ENCODE measurements around the gene FOXRED2.
"Not testable (repeated sequence)": the region's sequence is repeated elsewhere in the genome, so short reads cannot be mapped to it uniquely, and the experiment has no call there.

FOXRED2 gene

DNA sequence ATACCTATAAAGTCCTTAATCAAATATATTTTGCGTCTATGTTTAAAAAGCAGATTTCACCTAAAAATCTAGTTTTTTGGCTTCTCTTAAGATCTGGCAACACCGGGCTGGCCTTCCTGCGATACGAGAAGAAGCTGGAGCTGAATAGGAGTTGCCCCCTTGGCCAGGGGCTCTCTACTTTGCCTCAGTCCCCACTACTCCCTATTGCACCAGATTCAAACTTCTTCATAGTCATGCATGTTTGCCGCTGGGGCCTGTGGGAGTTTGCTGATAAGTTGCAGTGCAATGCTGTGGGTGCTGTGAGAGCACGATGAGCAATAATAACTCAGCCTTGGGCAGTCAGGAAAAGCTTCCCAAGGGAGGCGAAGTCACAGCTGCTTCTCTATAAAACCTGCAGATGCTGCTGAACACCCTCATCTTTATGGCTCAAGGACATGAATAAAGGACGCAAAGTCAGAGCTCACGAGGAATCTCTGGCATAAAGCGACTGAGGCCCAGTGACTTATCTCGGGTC, 37.3 kb upstream of the FOXRED2 start:
- TF ChIP-seq PAX5 (IDR thresholded peaks at IDR 0.05; ENCODE audit: insufficient read depth, low read length, severe bottlenecking) (no peak), POU2F2 (IDR thresholded peaks at IDR 0.05; ENCODE audit: low read depth, low read length) (no peak), SPI1 (IDR thresholded peaks at IDR 0.05; ENCODE audit: low read depth, low read length) (no peak), POLR2A (IDR thresholded peaks at IDR 0.05; ENCODE audit: low read depth, low read length) (no peak), POLR2AphosphoS5 (IDR thresholded peaks at IDR 0.05; ENCODE audit: low read depth, low read length) (no peak), TAF1 (IDR thresholded peaks at IDR 0.05; ENCODE audit: low read depth, low read length) (no peak)
- DNase-seq (ENCODE audit: insufficient read length, low spot score) (no peak), FAIRE-seq (no peak)

DNA sequence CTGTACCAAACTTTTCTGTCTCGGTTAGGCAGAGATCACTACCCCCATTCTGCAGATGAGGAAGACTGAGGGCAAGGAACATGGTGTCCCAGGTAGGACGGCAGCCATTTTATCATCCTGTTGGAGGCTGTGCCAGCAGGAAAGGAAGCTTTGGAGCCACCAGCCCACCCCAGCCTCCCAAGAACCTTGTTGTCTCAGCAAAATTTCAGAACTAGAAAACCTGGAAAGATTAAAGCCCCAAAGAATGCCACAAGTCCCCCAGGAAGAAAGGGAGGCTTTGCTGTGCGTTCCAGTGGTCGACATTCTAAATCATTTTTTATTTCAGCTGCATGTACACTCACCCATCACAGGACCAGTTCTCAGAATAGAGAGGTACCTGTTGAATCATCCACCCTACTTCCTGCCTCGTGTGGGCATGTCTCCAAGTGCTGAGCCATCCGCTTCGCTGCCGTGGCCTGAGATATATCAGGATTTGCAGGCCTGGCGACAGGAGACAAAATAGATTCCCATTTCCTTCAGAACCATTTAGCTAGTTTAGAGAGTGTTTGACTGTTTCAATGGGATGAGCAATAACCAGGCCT, 35.1 kb upstream of the FOXRED2 start:
- TF ChIP-seq POLR2AphosphoS5 (IDR thresholded peaks at IDR 0.05; ENCODE audit: low read depth, low read length) (no peak), POU2F2 (IDR thresholded peaks at IDR 0.05; ENCODE audit: low read depth, low read length) (no peak), PAX5 (IDR thresholded peaks at IDR 0.05; ENCODE audit: insufficient read depth, low read length, severe bottlenecking) (no peak), TAF1 (IDR thresholded peaks at IDR 0.05; ENCODE audit: low read depth, low read length) (no peak), POLR2A (IDR thresholded peaks at IDR 0.05; ENCODE audit: low read depth, low read length) (no peak), SPI1 (IDR thresholded peaks at IDR 0.05; ENCODE audit: low read depth, low read length) (no peak)
- FAIRE-seq, result no peak
- no peak for DNase-seq (ENCODE audit: insufficient read length, low spot score)

DNA sequence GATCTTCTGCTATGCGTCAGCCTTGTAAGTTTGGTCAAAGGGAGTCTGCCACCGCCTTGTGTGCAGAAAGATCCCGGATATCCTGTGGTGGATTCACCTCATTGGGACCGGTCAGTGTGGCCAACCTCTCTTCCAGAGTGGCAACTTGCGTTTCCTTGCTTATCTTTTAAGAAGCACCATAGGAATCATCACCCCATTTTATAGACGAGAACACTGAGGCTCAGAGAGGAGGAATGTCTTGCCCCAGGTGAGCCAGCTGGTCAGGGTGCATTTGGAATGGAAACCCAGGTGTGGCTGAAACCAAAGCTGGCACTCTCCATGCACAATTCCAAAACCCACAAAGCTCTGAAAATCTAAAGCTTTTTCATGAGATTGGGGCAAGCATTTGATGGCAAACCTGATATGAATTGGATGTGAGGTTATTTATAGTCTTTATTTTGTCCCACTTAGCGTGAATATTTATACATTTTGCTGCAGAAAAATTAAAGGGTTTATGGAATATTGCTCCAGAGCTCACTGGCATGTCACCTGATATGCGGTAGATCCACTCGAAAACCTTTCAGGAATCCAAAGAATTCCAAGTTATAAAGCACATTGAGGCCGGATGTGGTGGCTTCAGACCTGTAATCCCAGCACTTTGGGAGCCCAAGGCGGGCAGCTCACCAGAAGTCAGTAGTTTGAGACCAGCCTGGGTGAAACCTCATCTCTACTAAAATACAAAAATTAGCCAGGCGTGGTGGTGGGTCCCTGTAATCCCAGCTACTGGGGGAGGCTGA, 34.2 kb upstream of the FOXRED2 start:
- no peak for FAIRE-seq

DNA sequence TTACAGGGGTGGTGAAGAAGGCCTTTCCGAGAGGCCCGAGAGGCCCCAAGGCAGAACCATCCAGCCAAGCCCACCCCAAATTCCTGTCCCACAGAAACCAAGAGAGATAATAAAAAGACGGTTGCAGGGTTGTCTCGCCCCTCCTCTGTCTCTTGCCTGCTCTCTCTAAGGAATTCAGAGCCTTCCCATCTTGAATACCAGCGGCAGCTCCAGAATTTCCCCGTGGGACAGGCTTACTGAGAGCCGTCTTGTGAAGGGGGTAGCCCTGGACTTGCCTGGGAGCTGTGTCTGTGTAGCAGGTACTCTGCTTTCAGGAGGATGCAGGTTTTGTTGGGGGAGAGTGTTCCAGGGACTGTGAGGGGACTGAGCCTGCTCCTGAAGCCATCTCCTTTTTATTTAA, 31.7 kb upstream of the FOXRED2 start:
- FAIRE-seq (no peak), DNase-seq (ENCODE audit: insufficient read length, low spot score) (no peak)
- TF ChIP-seq SPI1 (IDR thresholded peaks at IDR 0.05; ENCODE audit: low read depth, low read length) (no peak), PAX5 (IDR thresholded peaks at IDR 0.05; ENCODE audit: insufficient read depth, low read length, severe bottlenecking) (no peak), POU2F2 (IDR thresholded peaks at IDR 0.05; ENCODE audit: low read depth, low read length) (no peak), POLR2AphosphoS5 (IDR thresholded peaks at IDR 0.05; ENCODE audit: low read depth, low read length) (no peak), POLR2A (IDR thresholded peaks at IDR 0.05; ENCODE audit: low read depth, low read length) (no peak), TAF1 (IDR thresholded peaks at IDR 0.05; ENCODE audit: low read depth, low read length) (no peak)

More for the DNA sequence above, 34.2 kb upstream of the FOXRED2 start:
- DNase-seq (ENCODE audit: insufficient read length, low spot score), result no peak
- TF ChIP-seq PAX5 (IDR thresholded peaks at IDR 0.05; ENCODE audit: insufficient read depth, low read length, severe bottlenecking) (no peak), SPI1 (IDR thresholded peaks at IDR 0.05; ENCODE audit: low read depth, low read length) (no peak), TAF1 (IDR thresholded peaks at IDR 0.05; ENCODE audit: low read depth, low read length) (no peak), POLR2AphosphoS5 (IDR thresholded peaks at IDR 0.05; ENCODE audit: low read depth, low read length) (no peak), POLR2A (IDR thresholded peaks at IDR 0.05; ENCODE audit: low read depth, low read length) (no peak), POU2F2 (IDR thresholded peaks at IDR 0.05; ENCODE audit: low read depth, low read length) (no peak)

DNA sequence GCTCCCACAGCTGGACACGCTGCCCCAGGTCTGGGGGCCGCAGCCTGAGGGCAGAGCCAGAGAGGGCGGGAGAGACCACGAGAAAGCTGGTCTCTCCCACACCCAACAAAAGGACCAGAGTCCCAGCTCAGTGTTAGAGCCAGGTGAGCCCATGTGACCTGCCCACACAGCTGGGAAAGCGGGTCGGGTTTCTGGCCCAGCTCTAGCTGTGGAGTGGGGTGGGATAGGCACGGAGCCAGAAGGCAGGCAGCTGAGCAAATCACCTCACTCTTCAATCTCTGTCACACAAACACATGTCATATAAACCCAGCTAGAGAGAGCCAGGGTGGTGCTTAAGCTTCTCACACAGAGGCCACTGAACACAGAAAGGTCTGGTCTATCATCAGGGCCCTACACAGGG, 29.9 kb upstream of the FOXRED2 start:
- TF ChIP-seq POLR2AphosphoS5 (IDR thresholded peaks at IDR 0.05; ENCODE audit: low read depth, low read length), result no peak
- TF ChIP-seq PAX5 (IDR thresholded peaks at IDR 0.05; ENCODE audit: insufficient read depth, low read length, severe bottlenecking), result no peak
- TF ChIP-seq POU2F2 (IDR thresholded peaks at IDR 0.05; ENCODE audit: low read depth, low read length), result no peak
- TF ChIP-seq POLR2A (IDR thresholded peaks at IDR 0.05; ENCODE audit: low read depth, low read length), result no peak
- no peak for TF ChIP-seq TAF1 (IDR thresholded peaks at IDR 0.05; ENCODE audit: low read depth, low read length)
- no peak for TF ChIP-seq SPI1 (IDR thresholded peaks at IDR 0.05; ENCODE audit: low read depth, low read length)
- FAIRE-seq (no peak), DNase-seq (ENCODE audit: insufficient read length, low spot score) (no peak)

DNA sequence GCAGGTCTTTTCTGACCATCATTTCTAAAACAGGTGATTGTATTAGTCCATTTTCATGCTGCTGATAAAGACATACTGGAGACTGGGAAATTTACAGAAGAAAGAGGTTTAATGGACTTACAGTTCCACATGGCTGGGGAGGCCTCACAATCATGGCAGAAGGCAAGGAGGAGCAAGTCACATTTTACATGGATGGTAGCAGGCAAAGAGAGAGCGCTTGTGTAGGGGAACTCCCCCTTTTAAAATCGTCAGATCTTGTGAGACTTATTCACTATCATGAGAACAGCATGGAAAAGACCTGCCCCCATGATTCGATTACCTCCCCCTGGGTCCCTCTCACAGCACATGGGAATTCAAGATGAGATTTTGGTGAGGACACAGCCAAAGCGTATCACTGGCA, 26.5 kb upstream of the FOXRED2 start:
- not testable (repeated sequence) for FAIRE-seq; DNase-seq (ENCODE audit: insufficient read length, low spot score)

DNA sequence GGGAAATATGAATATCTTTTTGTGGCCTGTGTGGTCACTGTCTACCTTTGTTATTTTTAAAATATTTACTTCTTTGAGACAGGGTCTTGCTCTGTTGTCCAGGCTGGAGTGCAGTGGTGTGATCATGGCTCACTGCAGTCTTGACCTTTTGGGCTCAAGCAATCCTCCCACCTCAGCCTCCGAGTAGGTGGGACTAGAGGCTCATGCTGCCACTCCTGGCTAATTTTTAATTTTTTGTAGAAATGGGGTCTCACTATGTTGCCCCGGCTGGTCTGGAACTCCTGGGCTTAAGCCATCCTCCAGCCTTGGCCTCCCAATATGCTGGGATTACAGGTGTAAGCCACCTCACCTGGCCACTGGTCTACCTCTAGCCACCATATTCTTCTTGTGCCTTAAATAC, 25.6 kb upstream of the FOXRED2 start:
- FAIRE-seq (no peak), DNase-seq (ENCODE audit: insufficient read length, low spot score) (no peak)
- TF ChIP-seq PAX5 (IDR thresholded peaks at IDR 0.05; ENCODE audit: insufficient read depth, low read length, severe bottlenecking) (no peak), POLR2AphosphoS5 (IDR thresholded peaks at IDR 0.05; ENCODE audit: low read depth, low read length) (no peak), SPI1 (IDR thresholded peaks at IDR 0.05; ENCODE audit: low read depth, low read length) (no peak), POLR2A (IDR thresholded peaks at IDR 0.05; ENCODE audit: low read depth, low read length) (no peak), POU2F2 (IDR thresholded peaks at IDR 0.05; ENCODE audit: low read depth, low read length) (no peak), TAF1 (IDR thresholded peaks at IDR 0.05; ENCODE audit: low read depth, low read length) (no peak)

DNA sequence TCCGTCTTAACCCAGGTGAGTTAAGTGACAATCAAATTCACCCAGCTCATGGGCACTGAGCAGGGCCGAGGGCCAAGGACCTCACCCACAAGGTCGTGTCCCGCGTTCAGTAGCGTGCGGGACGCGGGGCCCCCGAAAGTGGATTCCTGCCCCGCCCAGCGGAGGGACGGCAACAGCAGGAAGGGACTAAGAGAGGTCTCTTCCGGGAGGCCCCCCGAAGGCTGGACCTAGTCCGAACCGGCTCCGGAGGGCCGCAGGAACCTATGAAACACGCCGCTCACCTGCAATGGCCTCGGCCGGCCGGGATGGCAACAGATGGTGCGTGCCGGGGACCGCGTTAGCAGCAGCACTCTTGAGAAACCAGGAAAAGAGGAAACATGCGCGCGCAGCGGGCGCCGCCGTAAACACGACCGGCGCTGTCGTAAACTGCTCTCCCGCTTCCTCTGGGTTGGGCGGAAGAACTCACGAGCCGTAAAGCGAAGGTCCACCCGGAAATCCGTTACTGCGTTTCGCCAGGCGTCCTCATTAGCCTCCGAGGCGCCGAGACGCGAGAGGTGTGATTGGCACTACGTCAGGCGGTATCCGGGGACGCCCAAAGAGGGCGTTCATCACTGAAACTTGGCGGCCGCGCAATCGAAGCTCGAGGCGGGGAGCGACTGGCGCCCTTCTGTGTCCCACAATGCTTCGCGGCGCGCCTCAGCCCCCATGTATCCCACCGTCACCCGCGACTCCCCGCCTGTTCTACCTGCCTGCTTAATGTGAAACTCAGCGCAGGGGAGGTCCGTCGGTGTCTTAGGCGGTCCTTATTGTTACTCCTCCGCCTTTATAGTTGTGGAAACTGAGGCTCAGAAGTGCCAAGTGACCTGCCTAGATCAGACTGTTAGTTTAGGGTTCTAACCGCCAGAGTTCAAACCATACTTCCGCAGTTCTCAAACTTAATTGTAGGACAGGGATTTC, 22.2 kb upstream of the FOXRED2 start, which contains the start of gene EIF3D:
Gene EIF3D, minus strand, starts transcription at position 372 of the 957 bp plus-strand sequence. CDS start 3,045 bp downstream, outside the sequence.
- DNase-seq (ENCODE audit: insufficient read length, low spot score) (peak; percentile 82), FAIRE-seq (peak; percentile 99)
- TF ChIP-seq SPI1 (IDR thresholded peaks at IDR 0.05; ENCODE audit: low read depth, low read length), result peak; percentile 74
- no peak for TF ChIP-seq PAX5 (IDR thresholded peaks at IDR 0.05; ENCODE audit: insufficient read depth, low read length, severe bottlenecking)
- peak; percentile 97 for TF ChIP-seq POLR2AphosphoS5 (IDR thresholded peaks at IDR 0.05; ENCODE audit: low read depth, low read length)
- peak; percentile 98 for TF ChIP-seq TAF1 (IDR thresholded peaks at IDR 0.05; ENCODE audit: low read depth, low read length)
- peak; percentile 82 for TF ChIP-seq POU2F2 (IDR thresholded peaks at IDR 0.05; ENCODE audit: low read depth, low read length)
- peak; percentile 96 for TF ChIP-seq POLR2A (IDR thresholded peaks at IDR 0.05; ENCODE audit: low read depth, low read length)

DNA sequence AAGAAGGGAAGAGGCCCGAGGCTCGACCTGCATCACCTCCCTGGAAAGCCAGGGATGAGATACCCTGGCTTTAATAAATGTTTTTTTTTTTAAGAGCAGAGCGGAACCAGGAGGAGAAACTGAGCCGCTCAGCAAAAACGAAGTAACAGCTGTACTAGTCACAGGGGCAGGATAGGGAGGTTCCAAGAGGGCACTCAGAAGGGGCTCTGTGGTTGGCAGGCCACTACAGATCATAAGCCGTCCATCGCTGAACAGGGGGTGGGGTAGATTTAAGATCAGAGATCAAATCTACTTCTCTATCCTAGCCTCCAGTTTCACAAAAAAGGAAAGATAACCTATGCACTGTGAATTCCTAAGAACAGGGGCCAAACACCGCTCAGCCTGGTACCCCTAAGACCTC, 21.5 kb upstream of the FOXRED2 start:
- no peak for TF ChIP-seq TAF1 (IDR thresholded peaks at IDR 0.05; ENCODE audit: low read depth, low read length)
- no peak for TF ChIP-seq SPI1 (IDR thresholded peaks at IDR 0.05; ENCODE audit: low read depth, low read length)
- no peak for TF ChIP-seq POU2F2 (IDR thresholded peaks at IDR 0.05; ENCODE audit: low read depth, low read length)
- no peak for TF ChIP-seq POLR2AphosphoS5 (IDR thresholded peaks at IDR 0.05; ENCODE audit: low read depth, low read length)
- no peak for TF ChIP-seq PAX5 (IDR thresholded peaks at IDR 0.05; ENCODE audit: insufficient read depth, low read length, severe bottlenecking)
- TF ChIP-seq POLR2A (IDR thresholded peaks at IDR 0.05; ENCODE audit: low read depth, low read length), result no peak
- FAIRE-seq (no peak), DNase-seq (ENCODE audit: insufficient read length, low spot score) (no peak)

Data from GM12891 (cell line).